SJCRH30 (cell line): ENCODE results near the gene FAM222A. TPM values are rescaled to one million over a fixed set of nuclear protein-coding genes. Genes with fewer than 3 reads are reported as not detected.
A peak's percentile ranks its signal among the peaks of the same experiment; 100 is the strongest.

Experiments
- DNase-seq, 2 experiments: peaks; one replicate each; pipeline ENCODE4 v3.0.0-alpha.2; 2015 to 2020
- H3K27ac ChIP-seq: fragments of 250-450 bp; sonication (Bioruptor Pico); 2 replicates; pipeline ENCODE4 v1.5.1; 2020; ENCODE audit warnings: mild to moderate bottlenecking, moderate library complexity
- H3K27me3 ChIP-seq: fragments of 250-450 bp; sonication (Bioruptor Pico); 2 replicates; pipeline ENCODE4 v1.5.1; 2020; ENCODE audit warnings: mild to moderate bottlenecking, moderate library complexity
- H3K36me3 ChIP-seq: fragments of 250-450 bp; sonication (Bioruptor Pico); 2 replicates; pipeline ENCODE4 v1.5.1; 2020; ENCODE audit warnings: mild to moderate bottlenecking, moderate library complexity
- H3K4me1 ChIP-seq: fragments of 250-450 bp; sonication (Bioruptor Pico); 2 replicates; pipeline ENCODE4 v1.5.1; 2020; ENCODE audit warnings: mild to moderate bottlenecking, moderate library complexity
- H3K4me3 ChIP-seq: fragments of 250-450 bp; sonication (Bioruptor Pico); 2 replicates; pipeline ENCODE4 v1.5.1; 2020; ENCODE audit warnings: mild to moderate bottlenecking, moderate library complexity
- H3K9me3 ChIP-seq: fragments of 250-450 bp; sonication (Bioruptor Pico); replicated peaks from 2 replicates; pipeline ENCODE4 v1.5.1; 2020; ENCODE audit warnings: mild to moderate bottlenecking, moderate library complexity
- total RNA-seq: library from RNA; depleted of rRNA; stranded (reverse); fragments of >200 nt; shearing (Covaris generic); gene quantifications from 2 replicates; pipeline ENCODE4 v1.2.3, GENCODE V29; 2014

The FAM222A gene
- total RNA-seq, 1 experiment from 2014 or later = 17.5 TPM

GRCh38 chr12:109731806-109732205 lies 18.2 kb downstream of the FAM222A start:
- Histone ChIP-seq H3K4me3 (no peak overlapping the region), H3K27me3 (no peaks in the 10 kb centered on the region), H3K27ac (no peak overlapping the region), H3K9me3 (no peaks in the 10 kb centered on the region), H3K36me3 (no peaks in the 10 kb centered on the region), H3K4me1 (peaks cover 19% of the 10 kb centered on the region)
- no peak for DNase-seq

GRCh38 chr12:109732321-109733305 lies 19.0 kb downstream of the FAM222A start:
- no peaks in the 10 kb centered on the region for H3K36me3 ChIP-seq
- no peaks in the 10 kb centered on the region for H3K9me3 ChIP-seq
- H3K27me3 ChIP-seq = no peaks in the 10 kb centered on the region
- H3K27ac ChIP-seq = no peak overlapping the region
- H3K4me1 ChIP-seq = peaks cover 12% of the 10 kb centered on the region
- no peak for DNase-seq
- no peak overlapping the region for H3K4me3 ChIP-seq

DNA sequence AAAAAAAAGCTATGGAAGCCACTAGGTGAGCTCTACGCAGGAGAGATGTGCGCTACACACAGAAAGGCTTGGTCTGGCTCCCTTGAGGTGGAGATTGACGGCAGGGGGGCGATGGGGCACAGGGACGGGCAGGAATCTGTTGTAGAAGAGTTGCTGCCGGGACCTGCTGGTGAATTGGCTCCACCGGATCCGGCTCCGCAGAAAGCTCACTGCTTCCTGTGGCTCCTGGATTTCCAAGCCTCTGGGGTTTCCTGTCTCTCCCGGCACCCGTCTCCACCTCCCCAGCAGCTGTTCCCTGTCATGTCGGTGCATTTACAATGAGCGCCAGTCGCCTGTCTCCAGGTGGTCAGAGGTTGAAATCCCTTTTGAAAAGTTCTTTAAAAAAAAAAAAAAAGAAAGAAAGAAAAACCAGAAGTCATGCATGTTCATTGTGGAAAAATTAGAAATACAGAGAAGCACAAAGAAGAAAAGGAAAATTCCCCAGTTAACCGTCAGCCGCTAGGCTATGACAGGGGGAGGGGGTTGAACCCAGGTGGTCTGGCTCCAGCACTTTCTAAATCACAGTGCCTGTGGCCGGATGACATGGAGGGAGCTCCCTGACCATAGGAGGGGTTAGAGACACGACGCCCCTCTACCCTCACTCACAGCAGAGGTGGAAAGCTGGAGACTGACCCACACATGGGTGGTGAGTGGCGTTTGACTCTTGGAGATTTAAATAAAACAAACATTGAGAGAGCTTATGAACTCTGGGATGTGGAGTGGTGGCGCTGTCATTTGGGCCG lies 20.8 kb downstream of the FAM222A start:
- no peaks in the 10 kb centered on the region for H3K36me3 ChIP-seq
- H3K4me1 ChIP-seq = peaks cover 8% of the 10 kb centered on the region
- H3K4me3 ChIP-seq = peak overlapping the region; percentile 39
- H3K27me3 ChIP-seq = no peaks in the 10 kb centered on the region
- peak overlapping the region; percentile 66 for H3K27ac ChIP-seq
- no peaks in the 10 kb centered on the region for H3K9me3 ChIP-seq
- peak; percentile 86 to 90 for DNase-seq

- Histone ChIP-seq H3K4me1 (peaks cover 8% of the 10 kb centered on the region), H3K27me3 (no peaks in the 10 kb centered on the region), H3K27ac (no peak overlapping the region; the same call in 1 of the 2 replicates), H3K4me3 (no peak overlapping the region), H3K9me3 (no peaks in the 10 kb centered on the region), H3K36me3 (no peaks in the 10 kb centered on the region)
- no peak for DNase-seq
Measured at GRCh38 chr12:109735051-109735521, 21.5 kb downstream of the FAM222A start.

DNA sequence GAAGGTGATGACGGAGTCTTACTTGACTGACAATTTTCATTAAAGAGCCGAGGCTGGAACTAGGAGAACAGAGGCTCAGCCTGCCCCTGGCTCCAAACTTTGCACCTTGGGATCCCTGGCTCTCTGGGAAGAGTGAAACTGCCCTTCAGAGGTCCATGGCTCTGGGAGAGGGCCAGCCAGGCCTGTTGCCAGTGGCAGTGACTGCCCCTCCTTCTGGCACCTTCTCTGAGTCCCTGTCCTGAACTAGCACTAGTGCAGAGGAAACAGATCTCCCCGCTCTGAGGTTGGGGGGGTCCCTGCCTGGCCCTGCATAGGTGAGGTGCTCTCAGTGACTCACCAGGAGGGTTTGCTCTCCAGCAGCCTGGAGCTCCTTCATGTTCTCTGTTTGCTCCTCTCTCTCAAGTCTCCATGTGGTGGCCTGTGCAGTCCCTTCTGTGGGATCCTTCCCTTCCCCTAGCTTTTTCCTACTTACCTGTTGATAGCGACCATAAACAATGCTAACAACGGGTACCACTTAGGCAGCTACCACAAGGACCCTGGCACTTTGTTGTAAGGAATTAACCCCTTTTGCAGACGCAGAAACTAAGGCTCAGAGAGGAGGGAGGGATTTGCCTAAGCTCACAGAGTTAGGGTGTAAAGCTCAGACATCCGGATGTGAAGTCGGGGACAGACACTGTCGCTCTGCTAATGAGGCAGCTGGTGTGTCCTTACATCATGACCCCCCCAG lies 22.4 kb downstream of the FAM222A start:
- Histone ChIP-seq H3K27me3 (no peaks in the 10 kb centered on the region), H3K4me3 (no peak overlapping the region), H3K36me3 (no peaks in the 10 kb centered on the region), H3K27ac (no peak overlapping the region), H3K9me3 (no peaks in the 10 kb centered on the region), H3K4me1 (peaks cover 8% of the 10 kb centered on the region)
- DNase-seq = no peak

DNA sequence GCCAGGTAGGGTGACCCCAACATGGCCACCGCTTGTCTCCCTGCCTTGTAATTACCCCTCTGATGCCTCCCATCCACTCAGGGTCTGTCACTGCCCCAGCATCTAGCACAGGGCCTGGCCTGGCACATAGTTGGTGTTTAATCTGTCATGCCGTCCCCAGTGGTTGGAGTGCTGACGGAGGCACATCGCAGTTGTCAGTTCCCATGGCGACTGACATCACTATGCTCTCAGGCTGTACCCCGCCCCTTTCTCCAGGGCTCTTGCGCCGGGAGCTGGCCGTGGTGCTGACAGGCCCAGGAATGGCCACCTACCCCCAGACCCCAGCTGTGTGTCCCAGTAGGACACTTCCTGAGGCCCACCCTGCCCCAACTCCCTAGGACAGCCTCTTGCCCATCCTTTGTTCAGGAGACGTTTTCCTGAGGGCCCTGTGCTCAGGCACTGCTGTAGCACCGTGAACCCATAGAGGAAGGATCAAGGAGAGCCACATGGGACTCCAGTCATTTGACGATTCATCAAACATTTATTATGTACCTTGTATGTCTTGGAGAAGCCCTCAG lies 23.0 kb downstream of the FAM222A start:
- Histone ChIP-seq H3K27me3 (no peaks in the 10 kb centered on the region), H3K4me3 (no peak overlapping the region), H3K36me3 (no peaks in the 10 kb centered on the region), H3K9me3 (no peaks in the 10 kb centered on the region), H3K4me1 (peaks cover 8% of the 10 kb centered on the region), H3K27ac (no peak overlapping the region)
- peak; percentile 57 to 60 for DNase-seq

DNA sequence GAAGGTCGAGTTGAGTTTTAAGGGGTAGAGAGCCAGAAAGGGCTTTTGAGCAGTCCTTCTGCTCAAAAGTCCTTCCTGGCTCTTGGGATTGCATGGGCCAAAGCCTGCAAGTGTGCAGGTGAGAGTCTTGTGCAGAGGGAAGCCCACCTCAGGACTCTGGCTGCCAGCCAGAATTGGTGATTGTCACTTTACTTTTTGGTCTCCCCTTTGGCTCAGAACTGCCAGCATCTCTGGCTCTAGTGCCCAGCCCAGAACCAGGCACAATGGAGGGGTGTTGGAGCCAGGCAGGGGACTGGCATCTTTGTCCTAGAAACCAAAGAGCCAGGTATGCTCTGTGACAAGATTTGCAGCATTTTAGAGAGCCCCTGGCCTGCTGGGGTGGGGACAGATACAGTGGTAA lies 23.5 kb downstream of the FAM222A start:
- H3K4me3 ChIP-seq = no peak overlapping the region
- no peak for DNase-seq
- H3K36me3 ChIP-seq = no peaks in the 10 kb centered on the region
- no peaks in the 10 kb centered on the region for H3K27me3 ChIP-seq
- no peaks in the 10 kb centered on the region for H3K9me3 ChIP-seq
- peaks cover 8% of the 10 kb centered on the region for H3K4me1 ChIP-seq
- H3K27ac ChIP-seq = no peak overlapping the region

- Histone ChIP-seq H3K9me3 (no peaks in the 10 kb centered on the region), H3K27ac (no peak overlapping the region)
Measured at GRCh38 chr12:109737631-109738030, 24.0 kb downstream of the FAM222A start.

GRCh38 chr12:109738209-109738608 lies 24.6 kb downstream of the FAM222A start:
- H3K4me3 ChIP-seq = no peak overlapping the region
- H3K36me3 ChIP-seq = no peaks in the 10 kb centered on the region
- H3K4me1 ChIP-seq = peaks cover 8% of the 10 kb centered on the region
- H3K27ac ChIP-seq = no peak overlapping the region
- no peaks in the 10 kb centered on the region for H3K27me3 ChIP-seq
- no peak for DNase-seq
- no peaks in the 10 kb centered on the region for H3K9me3 ChIP-seq

More at GRCh38 chr12:109737631-109738030, 24.0 kb downstream of the FAM222A start:
- no peaks in the 10 kb centered on the region for H3K36me3 ChIP-seq
- H3K27me3 ChIP-seq = no peaks in the 10 kb centered on the region
- no peak overlapping the region for H3K4me3 ChIP-seq
- DNase-seq = no peak
- H3K4me1 ChIP-seq = peaks cover 8% of the 10 kb centered on the region

GRCh38 chr12:109738878-109739665 lies 25.4 kb downstream of the FAM222A start:
- peaks cover 8% of the 10 kb centered on the region for H3K4me1 ChIP-seq
- H3K4me3 ChIP-seq = no peak overlapping the region
- no peaks in the 10 kb centered on the region for H3K27me3 ChIP-seq
- H3K36me3 ChIP-seq = no peaks in the 10 kb centered on the region
- H3K27ac ChIP-seq = no peak overlapping the region
- DNase-seq = no peak
- no peaks in the 10 kb centered on the region for H3K9me3 ChIP-seq

- no peak for DNase-seq
Measured at GRCh38 chr12:109739747-109740693, 26.4 kb downstream of the FAM222A start.

GRCh38 chr12:109740694-109741245 lies 27.1 kb downstream of the FAM222A start:
- Histone ChIP-seq H3K36me3 (no peaks in the 10 kb centered on the region), H3K27me3 (no peaks in the 10 kb centered on the region), H3K9me3 (no peaks in the 10 kb centered on the region), H3K4me1 (no peaks in the 10 kb centered on the region), H3K4me3 (no peak overlapping the region), H3K27ac (no peak overlapping the region)
- no peak for DNase-seq

More at GRCh38 chr12:109739747-109740693, 26.4 kb downstream of the FAM222A start:
- Histone ChIP-seq H3K4me3 (no peak overlapping the region), H3K27me3 (no peaks in the 10 kb centered on the region), H3K4me1 (peaks cover 2% of the 10 kb centered on the region), H3K9me3 (no peaks in the 10 kb centered on the region), H3K36me3 (no peaks in the 10 kb centered on the region), H3K27ac (no peak overlapping the region)
